Activated CD4-positive, CD25-positive, alpha-beta regulatory T cell treated with anti-CD3 and anti-CD28 coated beads, Interleukin-2, amount 50 U/mL, for 24 hours (primary cell): ENCODE data around the gene FTCDNL1.

ENCODE experiments used
- ATAC-seq, 2 donors: fragments of 150-1000 bp; cut with Tn5 transposase; one replicate each; pipeline ENCODE4 v1.10.0; 2021; ENCODE audit warnings: mild to moderate bottlenecking in 1 of 2, moderate library complexity in 1 of 2

Gene FTCDNL1

GRCh38 chr2:199841409-199841808, 9.6 kb downstream of the FTCDNL1 start:
- no peak for ATAC-seq

- no peak for ATAC-seq
Observed at GRCh38 chr2:199838399-199838798, 12.6 kb downstream of the FTCDNL1 start.

- no peak for ATAC-seq
Observed at GRCh38 chr2:199836943-199837342, 14.0 kb downstream of the FTCDNL1 start.

GRCh38 chr2:199833525-199833924, 17.5 kb downstream of the FTCDNL1 start:
- ATAC-seq: no peak

- no peak for ATAC-seq
Observed at GRCh38 chr2:199830531-199830930, 20.5 kb downstream of the FTCDNL1 start.

GRCh38 chr2:199829628-199830027, 21.4 kb downstream of the FTCDNL1 start:
- ATAC-seq: no peak

- ATAC-seq: no peak
Observed at GRCh38 chr2:199819746-199820145, 31.2 kb downstream of the FTCDNL1 start.

GRCh38 chr2:199818754-199819153, 32.2 kb downstream of the FTCDNL1 start:
- ATAC-seq: no peak

- ATAC-seq: no peak
Observed at GRCh38 chr2:199818026-199818425, 33.0 kb downstream of the FTCDNL1 start.

- no peak for ATAC-seq
Observed at GRCh38 chr2:199814817-199815211, 36.2 kb downstream of the FTCDNL1 start.

- ATAC-seq: no peak
Observed at GRCh38 chr2:199814101-199814816, 36.7 kb downstream of the FTCDNL1 start.

GRCh38 chr2:199812493-199812892, 38.5 kb downstream of the FTCDNL1 start:
- no peak for ATAC-seq

- no peak for ATAC-seq
Observed at GRCh38 chr2:199811346-199811745, 39.6 kb downstream of the FTCDNL1 start.

- no peak for ATAC-seq
Observed at GRCh38 chr2:199810422-199811171, 40.4 kb downstream of the FTCDNL1 start.

- no peak for ATAC-seq
Observed at GRCh38 chr2:199807966-199808365, 43.0 kb downstream of the FTCDNL1 start.

GRCh38 chr2:199806179-199806578, 44.8 kb downstream of the FTCDNL1 start:
- no peak for ATAC-seq

GRCh38 chr2:199804831-199805230, 46.2 kb downstream of the FTCDNL1 start:
- no peak for ATAC-seq

- no peak for ATAC-seq
Observed at GRCh38 chr2:199798831-199799580, 52.0 kb downstream of the FTCDNL1 start.

GRCh38 chr2:199797431-199798403, 53.3 kb downstream of the FTCDNL1 start:
- ATAC-seq: no peak

- no peak for ATAC-seq
Observed at GRCh38 chr2:199792381-199792780, 58.6 kb downstream of the FTCDNL1 start.

GRCh38 chr2:199791326-199791725, 59.7 kb downstream of the FTCDNL1 start:
- no peak for ATAC-seq

GRCh38 chr2:199784512-199784911, 66.5 kb downstream of the FTCDNL1 start:
- ATAC-seq: no peak
